Measurements from ENCODE around the gene TRIP12. TPM values are rescaled to one million over a fixed set of nuclear protein-coding genes. Genes with fewer than 3 reads are reported as not detected.

TRIP12 gene
- polyA plus RNA-seq, 1 of the 3 experiments (the other 2 are of a cell fraction), result 30.3 TPM

DNA sequence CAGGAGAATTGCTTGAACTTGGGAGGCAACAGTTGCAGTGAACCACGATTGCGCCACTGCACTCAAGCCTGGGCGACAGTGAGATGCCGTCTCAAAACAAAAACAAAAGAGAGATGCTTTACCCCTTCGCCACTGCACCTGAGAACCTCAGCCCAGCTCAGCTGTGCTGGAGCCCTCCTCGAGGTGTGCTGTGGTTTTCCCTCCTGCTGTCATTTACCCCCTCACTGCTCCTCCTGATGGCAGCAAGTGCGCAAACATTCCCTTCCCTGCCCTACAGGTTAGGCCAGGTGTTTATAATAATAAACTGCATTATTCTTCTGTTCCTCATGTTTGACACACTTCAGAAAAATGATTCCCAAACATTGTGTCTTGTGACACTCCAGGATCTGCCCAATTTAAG, 8.8 kb upstream of the TRIP12 start:
- H3K27me3 ChIP-seq (ENCODE audit: insufficient read depth), result no peaks in the 10 kb centered on the region
- no peaks in the 10 kb centered on the region for H3K9me2 ChIP-seq
- no peak overlapping the region for H3K4me2 ChIP-seq
- no peak for DNase-seq
- no peaks in the 10 kb centered on the region for H3K9me3 ChIP-seq
- peaks cover 20% of the 10 kb centered on the region for H3F3A ChIP-seq (replicated peaks; ENCODE audit: insufficient read depth)
- H3K27ac ChIP-seq (ENCODE audit: low read depth in 2 of 2, low read length in 1 of 2), result no peak overlapping the region
- peaks cover 47% of the 10 kb centered on the region for H3K79me2 ChIP-seq (ENCODE audit: insufficient read depth)
- peaks cover 0 to 20% of the 10 kb centered on the region in 2 experiments; a peak in 1 of 4 replicates for H3K4me1 ChIP-seq (ENCODE audit: control insufficient read depth in 1 of 2, insufficient read depth in 2 of 2, low read depth in 1 of 2, low read length in 1 of 2)
- WGBS (ENCODE audit: low lambda C conversion rate), result 87% methylated on average over 5 of the region's 7 CpGs
- peaks cover 13% of the 10 kb centered on the region; the same call in 1 of the 2 replicates for H4K20me1 ChIP-seq (ENCODE audit: insufficient read depth)
- no peak overlapping the region for H3K4me3 ChIP-seq (ENCODE audit: low read depth in 2 of 2, low read length in 1 of 2)
- no peak overlapping the region for H2AFZ ChIP-seq (ENCODE audit: low read depth)
- POLR2A ChIA-PET, result no interaction called here
- H3K36me3 ChIP-seq (replicated peaks in 1 of 2; ENCODE audit: control insufficient read depth in 1 of 2, insufficient read depth in 2 of 2, low read length in 1 of 2), result peaks cover 0 to 8% of the 10 kb centered on the region in 2 experiments
- TF ChIP-seq, protein P1, sequence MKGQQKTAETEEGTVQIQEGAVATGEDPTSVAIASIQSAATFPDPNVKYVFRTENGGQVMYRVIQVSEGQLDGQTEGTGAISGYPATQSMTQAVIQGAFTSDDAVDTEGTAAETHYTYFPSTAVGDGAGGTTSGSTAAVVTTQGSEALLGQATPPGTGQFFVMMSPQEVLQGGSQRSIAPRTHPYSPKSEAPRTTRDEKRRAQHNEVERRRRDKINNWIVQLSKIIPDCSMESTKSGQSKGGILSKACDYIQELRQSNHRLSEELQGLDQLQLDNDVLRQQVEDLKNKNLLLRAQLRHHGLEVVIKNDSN (IDR thresholded peaks at IDR 0.05; ENCODE audit: borderline replicate concordance, low read depth), result no peak
- TF ChIP-seq ELF1 (IDR thresholded peaks at IDR 0.05) (no peak), RCOR1 (IDR thresholded peaks at IDR 0.05; ENCODE audit: low read length) (no peak), YY1 (IDR thresholded peaks at IDR 0.05; ENCODE audit: low read depth) (no peak), TAF1 (IDR thresholded peaks at IDR 0.05; ENCODE audit: borderline replicate concordance, low read depth, low read length) (no peak), TEAD4 (IDR thresholded peaks at IDR 0.05; ENCODE audit: borderline replicate concordance, insufficient read depth) (no peak), NFIC (IDR thresholded peaks at IDR 0.05; ENCODE audit: borderline replicate concordance) (no peak), MEF2A (IDR thresholded peaks at IDR 0.05; ENCODE audit: borderline replicate concordance, low read depth) (no peak), FOSL2 (IDR thresholded peaks at IDR 0.05; ENCODE audit: borderline replicate concordance, low read depth) (no peak), RXRA (IDR thresholded peaks at IDR 0.05; ENCODE audit: borderline replicate concordance, low read depth) (no peak)
- TF ChIP-seq, protein P2, sequence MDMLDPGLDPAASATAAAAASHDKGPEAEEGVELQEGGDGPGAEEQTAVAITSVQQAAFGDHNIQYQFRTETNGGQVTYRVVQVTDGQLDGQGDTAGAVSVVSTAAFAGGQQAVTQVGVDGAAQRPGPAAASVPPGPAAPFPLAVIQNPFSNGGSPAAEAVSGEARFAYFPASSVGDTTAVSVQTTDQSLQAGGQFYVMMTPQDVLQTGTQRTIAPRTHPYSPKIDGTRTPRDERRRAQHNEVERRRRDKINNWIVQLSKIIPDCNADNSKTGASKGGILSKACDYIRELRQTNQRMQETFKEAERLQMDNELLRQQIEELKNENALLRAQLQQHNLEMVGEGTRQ (IDR thresholded peaks at IDR 0.05; ENCODE audit: borderline replicate concordance, low read depth, low read length), result no peak
- TF ChIP-seq, protein P3, sequence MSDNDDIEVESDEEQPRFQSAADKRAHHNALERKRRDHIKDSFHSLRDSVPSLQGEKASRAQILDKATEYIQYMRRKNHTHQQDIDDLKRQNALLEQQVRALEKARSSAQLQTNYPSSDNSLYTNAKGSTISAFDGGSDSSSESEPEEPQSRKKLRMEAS (IDR thresholded peaks at IDR 0.05; ENCODE audit: low read depth), result no peak
- CTCF ChIA-PET, result interaction anchor here (1.3 kb wide), 1 partner anchor 137 kb away, joined by 3 read pairs; no protein-coding TSS in a partner anchor
- H3K9ac ChIP-seq, result no peak overlapping the region

DNA sequence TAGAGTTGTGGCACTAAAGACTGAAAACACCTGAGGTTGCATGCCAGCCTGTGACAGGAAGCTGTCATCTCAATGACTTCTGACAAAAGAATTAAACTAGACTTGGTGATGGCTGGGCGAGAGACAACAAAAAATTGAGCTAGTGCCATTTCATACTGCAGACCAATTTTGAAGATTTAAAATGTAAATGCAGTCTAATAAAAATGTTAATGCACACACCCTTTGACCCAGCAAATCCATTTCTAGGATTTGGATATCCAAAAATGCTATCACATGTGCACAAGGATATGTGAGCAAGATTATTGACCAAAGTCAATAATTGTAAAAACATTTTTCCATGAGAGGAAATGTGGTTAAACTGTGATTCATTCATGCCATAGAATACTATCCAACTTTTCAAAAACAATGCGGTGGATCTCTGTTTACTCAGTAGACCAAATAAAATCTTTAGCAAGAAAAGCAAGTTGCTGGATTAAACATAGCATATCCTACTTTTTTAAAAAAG, 6.1 kb upstream of the TRIP12 start:
- no peak for DNase-seq
- WGBS (ENCODE audit: low lambda C conversion rate), result 51% methylated on average over 2 of the region's 2 CpGs
- peaks cover 69% of the 10 kb centered on the region for H3K79me2 ChIP-seq (ENCODE audit: insufficient read depth)

More for the DNA sequence above, 6.1 kb upstream of the TRIP12 start:
- Histone ChIP-seq H3K9me2 (no peaks in the 10 kb centered on the region), H3K36me3 (replicated peaks in 1 of 2; ENCODE audit: control insufficient read depth in 1 of 2, insufficient read depth in 2 of 2, low read length in 1 of 2) (peaks cover 0 to 4% of the 10 kb centered on the region in 2 experiments), H3K27ac (ENCODE audit: low read depth in 2 of 2, low read length in 1 of 2) (peak overlapping the region in 1 of 2 experiments; percentile 53; a peak in 2 of 4 replicates), H3K9ac (no peak overlapping the region), H3K4me1 (ENCODE audit: control insufficient read depth in 1 of 2, insufficient read depth in 2 of 2, low read depth in 1 of 2, low read length in 1 of 2) (peaks cover 0 to 20% of the 10 kb centered on the region in 2 experiments; a peak in 2 of 4 replicates), H3K27me3 (ENCODE audit: insufficient read depth) (no peaks in the 10 kb centered on the region), H3K4me2 (peak overlapping the region; percentile 61; the same call in 1 of the 2 replicates), H3K9me3 (no peaks in the 10 kb centered on the region), H3K4me3 (ENCODE audit: low read depth in 2 of 2, low read length in 1 of 2) (no peak overlapping the region), H2AFZ (ENCODE audit: low read depth) (no peak overlapping the region), H4K20me1 (ENCODE audit: insufficient read depth) (peaks cover 13% of the 10 kb centered on the region; the same call in 1 of the 2 replicates), H3F3A (replicated peaks; ENCODE audit: insufficient read depth) (peaks cover 32% of the 10 kb centered on the region)
- ChIA-PET CTCF (interaction anchor here (1.0 to 1.1 kb wide), 2 partner anchors 127 to 147 kb away, joined by 3 read pairs; no protein-coding TSS in a partner anchor), POLR2A (no interaction called here)
- no peak for TF ChIP-seq TAF1 (IDR thresholded peaks at IDR 0.05; ENCODE audit: borderline replicate concordance, low read depth, low read length)
- no peak for TF ChIP-seq ELF1 (IDR thresholded peaks at IDR 0.05)
- TF ChIP-seq POLR2AphosphoS5 (IDR thresholded peaks at IDR 0.05; ENCODE audit: low read depth, low read length), result no peak
- peak; percentile 15; the same call in 1 of the 2 replicates for TF ChIP-seq JUND (IDR thresholded peaks at IDR 0.05)
- TF ChIP-seq, protein P1 (IDR thresholded peaks at IDR 0.05; ENCODE audit: borderline replicate concordance, low read depth), result no peak
- TF ChIP-seq, protein P4, sequence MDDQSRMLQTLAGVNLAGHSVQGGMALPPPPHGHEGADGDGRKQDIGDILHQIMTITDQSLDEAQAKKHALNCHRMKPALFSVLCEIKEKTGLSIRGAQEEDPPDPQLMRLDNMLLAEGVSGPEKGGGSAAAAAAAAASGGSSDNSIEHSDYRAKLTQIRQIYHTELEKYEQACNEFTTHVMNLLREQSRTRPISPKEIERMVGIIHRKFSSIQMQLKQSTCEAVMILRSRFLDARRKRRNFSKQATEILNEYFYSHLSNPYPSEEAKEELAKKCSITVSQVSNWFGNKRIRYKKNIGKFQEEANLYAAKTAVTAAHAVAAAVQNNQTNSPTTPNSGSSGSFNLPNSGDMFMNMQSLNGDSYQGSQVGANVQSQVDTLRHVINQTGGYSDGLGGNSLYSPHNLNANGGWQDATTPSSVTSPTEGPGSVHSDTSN (IDR thresholded peaks at IDR 0.05), result peak; percentile 36; the same call in 1 of the 2 replicates
- TF ChIP-seq FOSL2 (IDR thresholded peaks at IDR 0.05; ENCODE audit: borderline replicate concordance, low read depth), result peak; percentile 28; the same call in 1 of the 2 replicates
- TF ChIP-seq NRF1 (IDR thresholded peaks at IDR 0.05; ENCODE audit: low read depth, low read length), result no peak
- TF ChIP-seq, protein P5, sequence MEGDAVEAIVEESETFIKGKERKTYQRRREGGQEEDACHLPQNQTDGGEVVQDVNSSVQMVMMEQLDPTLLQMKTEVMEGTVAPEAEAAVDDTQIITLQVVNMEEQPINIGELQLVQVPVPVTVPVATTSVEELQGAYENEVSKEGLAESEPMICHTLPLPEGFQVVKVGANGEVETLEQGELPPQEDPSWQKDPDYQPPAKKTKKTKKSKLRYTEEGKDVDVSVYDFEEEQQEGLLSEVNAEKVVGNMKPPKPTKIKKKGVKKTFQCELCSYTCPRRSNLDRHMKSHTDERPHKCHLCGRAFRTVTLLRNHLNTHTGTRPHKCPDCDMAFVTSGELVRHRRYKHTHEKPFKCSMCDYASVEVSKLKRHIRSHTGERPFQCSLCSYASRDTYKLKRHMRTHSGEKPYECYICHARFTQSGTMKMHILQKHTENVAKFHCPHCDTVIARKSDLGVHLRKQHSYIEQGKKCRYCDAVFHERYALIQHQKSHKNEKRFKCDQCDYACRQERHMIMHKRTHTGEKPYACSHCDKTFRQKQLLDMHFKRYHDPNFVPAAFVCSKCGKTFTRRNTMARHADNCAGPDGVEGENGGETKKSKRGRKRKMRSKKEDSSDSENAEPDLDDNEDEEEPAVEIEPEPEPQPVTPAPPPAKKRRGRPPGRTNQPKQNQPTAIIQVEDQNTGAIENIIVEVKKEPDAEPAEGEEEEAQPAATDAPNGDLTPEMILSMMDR (IDR thresholded peaks at IDR 0.05), result no peak

Measured in SK-N-SH (cell line).